HG03280 (cell line): ENCODE data around the gene NUDT16L1.
A peak's percentile ranks its signal among the peaks of the same experiment; 100 is the strongest.
"Not testable (repeated sequence)": the region's sequence is repeated elsewhere in the genome, so short reads cannot be mapped to it uniquely, and the experiment has no call there.

Source experiments
- ATAC-seq: cut with Tn5 transposase; IDR thresholded peaks from one replicate; pipeline ENCODE4 v1.9.1; 2021; ENCODE audit warnings: mild to moderate bottlenecking, moderate library complexity; ENCODE audit not compliant: unreplicated experiment

NUDT16L1 gene

GRCh38 chr16:4693296-4693955 lies at the start of gene NUDT16L1:
Gene NUDT16L1 (plus strand): TSS chr16:4693562. CDS start chr16:4693727, 165 bp downstream.
- peak; percentile 94 for ATAC-seq

GRCh38 chr16:4646773-4647643 lies 46.4 kb upstream of the NUDT16L1 start:
- no peak for ATAC-seq

GRCh38 chr16:4647644-4647980 lies 45.8 kb upstream of the NUDT16L1 start:
- ATAC-seq, result no peak

- no peak for ATAC-seq
Observed at GRCh38 chr16:4648917-4649316, 44.4 kb upstream of the NUDT16L1 start.

GRCh38 chr16:4649744-4650442 lies 43.5 kb upstream of the NUDT16L1 start:
- ATAC-seq, result no peak

- ATAC-seq, result not testable (repeated sequence)
Observed at GRCh38 chr16:4650443-4651074, 42.8 kb upstream of the NUDT16L1 start.

- no peak for ATAC-seq
Observed at GRCh38 chr16:4651827-4652226, 41.5 kb upstream of the NUDT16L1 start.

GRCh38 chr16:4652561-4652960 lies 40.8 kb upstream of the NUDT16L1 start:
- ATAC-seq, result no peak

- no peak for ATAC-seq
Observed at GRCh38 chr16:4654011-4654963, 39.1 kb upstream of the NUDT16L1 start.

- ATAC-seq, result no peak
Observed at GRCh38 chr16:4654964-4655590, 38.3 kb upstream of the NUDT16L1 start.

GRCh38 chr16:4655801-4656200 lies 37.6 kb upstream of the NUDT16L1 start:
- ATAC-seq, result no peak

- ATAC-seq, result no peak
Observed at GRCh38 chr16:4656221-4656620, 37.1 kb upstream of the NUDT16L1 start.

- no peak for ATAC-seq
Observed at GRCh38 chr16:4656695-4657686, 36.4 kb upstream of the NUDT16L1 start.

- no peak for ATAC-seq
Observed at GRCh38 chr16:4659363-4660353, 33.7 kb upstream of the NUDT16L1 start.

- ATAC-seq, result no peak
Observed at GRCh38 chr16:4660454-4661007, 32.8 kb upstream of the NUDT16L1 start.

- no peak for ATAC-seq
Observed at GRCh38 chr16:4661661-4662060, 31.7 kb upstream of the NUDT16L1 start.

GRCh38 chr16:4663465-4663776 lies 29.9 kb upstream of the NUDT16L1 start:
- no peak for ATAC-seq
